ENCODE measurements around the gene HOXD11. TPM values are rescaled to one million over a fixed set of nuclear protein-coding genes. Genes with fewer than 3 reads are reported as not detected.

The HOXD11 gene
- total RNA-seq, 1 experiment from 2014 or later = 3.7 TPM

GRCh38 chr2:176114930-176115625 lies 8.0 kb downstream of the HOXD11 start:
- no peaks in the 10 kb centered on the region for H3K9me3 ChIP-seq (replicated peaks)
- DNase-seq = no peak
- peak overlapping the region; percentile 85 for H3K27ac ChIP-seq
- H3K36me3 ChIP-seq = no peaks in the 10 kb centered on the region
- peaks cover 8% of the 10 kb centered on the region for H3K4me1 ChIP-seq
- H3K4me3 ChIP-seq = peak overlapping the region; percentile 42
- H3K27me3 ChIP-seq = no peaks in the 10 kb centered on the region

GRCh38 chr2:176115883-176116813 lies 9.1 kb downstream of the HOXD11 start, which contains the start of gene HOXD10:
Gene HOXD10, plus strand, starts transcription at chr2:176116778. Its CDS starts 56 bp downstream, at chr2:176116834.
- Histone ChIP-seq H3K36me3 (no peaks in the 10 kb centered on the region), H3K27me3 (no peaks in the 10 kb centered on the region), H3K4me3 (no peak within 1 kb of the TSS), H3K27ac (no peak within 1 kb of the TSS), H3K4me1 (peaks cover 8% of the 10 kb centered on the region), H3K9me3 (replicated peaks) (no peaks in the 10 kb centered on the region)
- no peak for DNase-seq

GRCh38 chr2:176117162-176117822 lies 10.2 kb downstream of the HOXD11 start:
- Histone ChIP-seq H3K4me3 (no peak overlapping the region), H3K4me1 (peaks cover 8% of the 10 kb centered on the region), H3K36me3 (no peaks in the 10 kb centered on the region), H3K27me3 (no peaks in the 10 kb centered on the region), H3K27ac (no peak overlapping the region), H3K9me3 (replicated peaks) (no peaks in the 10 kb centered on the region)
- no peak for DNase-seq

- DNase-seq = no peak
- Histone ChIP-seq H3K27me3 (no peaks in the 10 kb centered on the region), H3K36me3 (no peaks in the 10 kb centered on the region), H3K4me3 (no peak overlapping the region), H3K27ac (no peak overlapping the region), H3K4me1 (peaks cover 8% of the 10 kb centered on the region), H3K9me3 (replicated peaks) (no peaks in the 10 kb centered on the region)
Observed at GRCh38 chr2:176117823-176118371, 10.8 kb downstream of the HOXD11 start.

GRCh38 chr2:176118601-176119339 lies 11.7 kb downstream of the HOXD11 start:
- no peaks in the 10 kb centered on the region for H3K27me3 ChIP-seq
- H3K27ac ChIP-seq = no peak overlapping the region

GRCh38 chr2:176120364-176121189 lies 13.5 kb downstream of the HOXD11 start:
- no peaks in the 10 kb centered on the region for H3K27me3 ChIP-seq

More at GRCh38 chr2:176118601-176119339, 11.7 kb downstream of the HOXD11 start:
- Histone ChIP-seq H3K4me3 (no peak overlapping the region), H3K9me3 (replicated peaks) (no peaks in the 10 kb centered on the region), H3K36me3 (no peaks in the 10 kb centered on the region), H3K4me1 (peaks cover 8% of the 10 kb centered on the region)
- DNase-seq = peak; percentile 52 to 77

GRCh38 chr2:176121190-176122051 lies 14.3 kb downstream of the HOXD11 start:
- no peaks in the 10 kb centered on the region for H3K36me3 ChIP-seq
- no peaks in the 10 kb centered on the region for H3K4me1 ChIP-seq
- no peaks in the 10 kb centered on the region for H3K9me3 ChIP-seq (replicated peaks)
- H3K4me3 ChIP-seq = peak overlapping the region; percentile 80
- H3K27ac ChIP-seq = no peak overlapping the region
- no peak for DNase-seq
- H3K27me3 ChIP-seq = no peaks in the 10 kb centered on the region

More at GRCh38 chr2:176120364-176121189, 13.5 kb downstream of the HOXD11 start:
- H3K9me3 ChIP-seq (replicated peaks) = no peaks in the 10 kb centered on the region
- H3K36me3 ChIP-seq = no peaks in the 10 kb centered on the region
- no peak overlapping the region for H3K4me3 ChIP-seq
- H3K27ac ChIP-seq = no peak overlapping the region
- no peaks in the 10 kb centered on the region for H3K4me1 ChIP-seq
- DNase-seq = no peak

- no peaks in the 10 kb centered on the region for H3K9me3 ChIP-seq (replicated peaks)
- no peaks in the 10 kb centered on the region for H3K27me3 ChIP-seq
- H3K36me3 ChIP-seq = no peaks in the 10 kb centered on the region
- peak in 1 of 2 experiments; percentile 48 for DNase-seq
- H3K27ac ChIP-seq = peak overlapping the region; percentile 50; the same call in 1 of the 2 replicates
- H3K4me3 ChIP-seq = peak overlapping the region; percentile 80
- no peaks in the 10 kb centered on the region for H3K4me1 ChIP-seq
Observed at GRCh38 chr2:176122052-176122682, 15.1 kb downstream of the HOXD11 start.

- Histone ChIP-seq H3K4me3 (peak within 1 kb of the TSS; percentile 80), H3K9me3 (replicated peaks) (no peaks in the 10 kb centered on the region), H3K4me1 (no peaks in the 10 kb centered on the region), H3K36me3 (no peaks in the 10 kb centered on the region), H3K27me3 (no peaks in the 10 kb centered on the region), H3K27ac (peak within 1 kb of the TSS; percentile 50; the same call in 1 of the 2 replicates)
- peak; percentile 72 to 77 for DNase-seq
Observed at GRCh38 chr2:176122683-176123410, 15.8 kb downstream of the HOXD11 start, which contains the start of gene HOXD9. Gene HOXD9, plus strand, starts transcription at chr2:176122719. Its CDS starts 50 bp downstream, at chr2:176122769.

GRCh38 chr2:176123411-176124109 lies 16.5 kb downstream of the HOXD11 start:
- DNase-seq = no peak
- no peaks in the 10 kb centered on the region for H3K4me1 ChIP-seq
- H3K36me3 ChIP-seq = no peaks in the 10 kb centered on the region
- no peaks in the 10 kb centered on the region for H3K27me3 ChIP-seq
- H3K27ac ChIP-seq = no peak overlapping the region; the same call in 1 of the 2 replicates
- H3K4me3 ChIP-seq = peak overlapping the region; percentile 80
- H3K9me3 ChIP-seq (replicated peaks) = no peaks in the 10 kb centered on the region
